Endothelial cell of umbilical vein (primary cell): ENCODE data around the gene KLF15. TPM values are rescaled to one million over a fixed set of nuclear protein-coding genes. Genes with fewer than 3 reads are reported as not detected.

ENCODE experiments used
- BruUV-seq: library from RNA; stranded (reverse); fragments of 400-500 nt; replicated peaks from 2 replicates; lab custom pipeline; 2021; lab: Mats Ljungman, UMichigan
- CTCF ChIA-PET: fragments of 300-600, 350-600 bp; sonication (Branson Sonifier 250); formaldehyde crosslinking; loops from one replicate; lab custom pipeline; 2021; ENCODE audit warnings: antibody characterized with exemption, inconsistent platforms; lab: Charles Lee
- POLR2A ChIA-PET: fragments of 300-600, 350-600 bp; sonication (Branson Sonifier 250); formaldehyde crosslinking; loops from one replicate; lab custom pipeline; 2021; ENCODE audit warnings: antibody characterized with exemption, inconsistent platforms; lab: Charles Lee
- DNase-seq: peaks from one replicate; pipeline ENCODE4 v3.0.0-alpha.2; 2011; ENCODE audit warnings: low read depth, low spot score
- FAIRE-seq: peaks from 2 replicates; lab custom pipeline; 2011; peaks lifted over from hg19 to GRCh38; lab: Jason Lieb, UNC
- H2AFZ ChIP-seq: 2 replicates; pipeline ENCODE4 v1.6.0; 2012; ENCODE audit warnings: low read depth, low read length, control low read depth, inconsistent platforms
- H3K27ac ChIP-seq: 2 replicates; pipeline ENCODE4 v1.5.1; 2011; ENCODE audit warnings: low read depth, mild to moderate bottlenecking, control low read depth, low read length, moderate library complexity; ENCODE audit not compliant: insufficient read depth
- H3K27me3 ChIP-seq, 2 experiments: 2 replicates each; pipeline versions ENCODE4 v1.6.0 to v1.6.1; 2011; ENCODE audit warnings: low read length in 2 of 2, mixed read lengths in 1 of 2; ENCODE audit not compliant: control insufficient read depth in 2 of 2, insufficient read depth in 2 of 2
- H3K36me3 ChIP-seq, 2 experiments: 2 replicates in 1 of 2; 3 replicates in 1 of 2; pipeline ENCODE4 v1.5.1; 2011; ENCODE audit warnings: low read length in 2 of 2, mild to moderate bottlenecking in 1 of 2, moderate library complexity in 1 of 2; ENCODE audit not compliant: control insufficient read depth in 2 of 2, insufficient read depth in 2 of 2; ENCODE audit errors: extremely low read depth in 1 of 2
- H3K4me1 ChIP-seq: 3 replicates; pipeline ENCODE4 v1.5.1; 2011; ENCODE audit warnings: mild to moderate bottlenecking, low read length; ENCODE audit not compliant: control insufficient read depth, insufficient read depth; ENCODE audit errors: extremely low read depth
- H3K4me2 ChIP-seq: 2 replicates; pipeline ENCODE4 v1.6.1; 2011; ENCODE audit warnings: low read length, control low read depth, mixed read lengths; ENCODE audit not compliant: insufficient read depth
- H3K4me3 ChIP-seq, 3 experiments: fragments of 200-600 bp in 1 of 3; sonication (generic), shearing (Covaris generic) in 1 of 3; replicated peaks in 1 of 3; 2 replicates each; pipeline ENCODE4 v1.5.1; 2011 to 2016; ENCODE audit warnings: control low read depth in 3 of 3, low read length in 3 of 3, mild to moderate bottlenecking in 2 of 3, inconsistent platforms in 1 of 3, low read depth in 1 of 3, moderate library complexity in 1 of 3; ENCODE audit not compliant: insufficient read depth in 1 of 3
- H3K79me2 ChIP-seq: 2 replicates; pipeline ENCODE4 v1.6.0; 2012; ENCODE audit warnings: low read length, inconsistent platforms; ENCODE audit not compliant: control insufficient read depth, insufficient read depth
- H3K9ac ChIP-seq: replicated peaks from 2 replicates; pipeline ENCODE3; 2011; ENCODE audit warnings: low read length, control low read depth; ENCODE audit not compliant: insufficient read depth; ENCODE audit errors: extremely low read depth
- H3K9me1 ChIP-seq: replicated peaks from 3 replicates; pipeline ENCODE4 v1.6.0; 2011; ENCODE audit warnings: mild to moderate bottlenecking, low read length; ENCODE audit not compliant: control insufficient read depth, insufficient read depth; ENCODE audit errors: extremely low read depth
- H3K9me3 ChIP-seq: replicated peaks from 2 replicates; pipeline ENCODE4 v1.5.1; 2012; ENCODE audit warnings: low read length, inconsistent platforms; ENCODE audit not compliant: control insufficient read depth, insufficient read depth
- H4K20me1 ChIP-seq: replicated peaks from 2 replicates; pipeline ENCODE3; 2011; ENCODE audit warnings: mild to moderate bottlenecking, low read length; ENCODE audit not compliant: control insufficient read depth, insufficient read depth; ENCODE audit errors: extremely low read depth
- CTCF ChIP-seq, 2 donors: IDR thresholded peaks; 1 replicate in 1 of 2; 2 replicates in 1 of 2; pipeline ENCODE4 v1.5.1; 2011; ENCODE audit warnings: low read length in 2 of 2, mild to moderate bottlenecking in 2 of 2, moderate library complexity in 2 of 2, control low read depth in 1 of 2, inconsistent platforms in 1 of 2, low read depth in 1 of 2; ENCODE audit not compliant: insufficient read depth in 1 of 2; ENCODE audit errors: extremely low read depth in 1 of 2
- EZH2 ChIP-seq: IDR thresholded peaks from 2 replicates; pipeline ENCODE4 v1.6.1; 2012; ENCODE audit warnings: borderline replicate concordance, low read depth, mild to moderate bottlenecking, moderate library complexity, low read length, inconsistent platforms; ENCODE audit not compliant: severe bottlenecking
- FOS ChIP-seq: IDR thresholded peaks from 2 replicates; pipeline ENCODE4 v1.6.1; 2011; ENCODE audit warnings: mild to moderate bottlenecking, low read length, moderate library complexity, borderline replicate concordance; ENCODE audit not compliant: insufficient read depth
- GATA2 ChIP-seq: IDR thresholded peaks from 2 replicates; pipeline ENCODE4 v1.7.0; 2011; ENCODE audit warnings: low read depth, mild to moderate bottlenecking, moderate library complexity, mixed read lengths, low read length; ENCODE audit not compliant: insufficient read length, insufficient read depth
- JUN ChIP-seq: IDR thresholded peaks from 2 replicates; pipeline ENCODE4 v1.6.1; 2011; ENCODE audit warnings: borderline replicate concordance, low read depth; ENCODE audit not compliant: insufficient read length, insufficient read depth
- MAX ChIP-seq: IDR thresholded peaks from 2 replicates; pipeline ENCODE4 v1.6.1; 2011; ENCODE audit not compliant: insufficient read depth, insufficient read length
- MYC ChIP-seq: IDR thresholded peaks from one replicate; pipeline ENCODE4 v1.6.1; 2011; ENCODE audit warnings: mild to moderate bottlenecking, low read depth, low read length
- POLR2A ChIP-seq: IDR thresholded peaks from 2 replicates; pipeline ENCODE4 v1.6.1; 2012; ENCODE audit warnings: low read depth, mild to moderate bottlenecking, control low read depth, low read length
- POLR2AphosphoS5 ChIP-seq: IDR thresholded peaks from 2 replicates; pipeline ENCODE4 v1.6.1; 2012; ENCODE audit warnings: low read depth, mild to moderate bottlenecking, control low read depth, low read length, moderate library complexity; ENCODE audit not compliant: insufficient read depth
- dilution Hi-C: fragments of 300-500 bp; cut with MboI; formaldehyde crosslinking; loops from one replicate; pipeline ENCODE4 v1.15.0; 2019; ENCODE audit warnings: low sequenced_read_pairs; ENCODE audit not compliant: extremely low pct_ligation_motif_present
- intact Hi-C: fragments of 100-400 bp; cut with micrococcal nuclease; formaldehyde crosslinking; loops from one replicate; pipeline ENCODE4 v1.10.0; 2022
- polyA plus RNA-seq, 4 experiments: library from polyadenylated mRNA; depleted of rRNA in 3 of 4; stranded (reverse) in 3 of 4; unstranded in 1 of 4; fragments of >200 nt; gene quantifications; 2 replicates each; pipeline versions ENCODE4 v1.2.1 to v1.2.3, GENCODE V29; 2011 to 2012; ENCODE audit warnings: missing spikeins in 1 of 4
- total RNA-seq: library from RNA; stranded (reverse); gene quantifications from 2 replicates; pipeline ENCODE4 v1.2.3, GENCODE V29; 2021

The KLF15 gene
- total and polyA plus RNA-seq, 2 donors (not counting 3 experiments of a cell fraction or from before 2014, with no cell fraction given) = 2.2 to 3.0 TPM

- POLR2A ChIA-PET = no interaction called here
- intact Hi-C loops = no loop called here
- Histone ChIP-seq H3K4me2 (no peak overlapping the region), H3K79me2 (no peaks in the 10 kb centered on the region), H3K9me1 (no peaks in the 10 kb centered on the region), H3K27ac (no peak overlapping the region), H3K9me3 (no peaks in the 10 kb centered on the region), H3K27me3 (no peaks in the 10 kb centered on the region), H3K4me1 (no peaks in the 10 kb centered on the region), H3K36me3 (no peaks in the 10 kb centered on the region), H2AFZ (no peak overlapping the region), H4K20me1 (no peaks in the 10 kb centered on the region), H3K4me3 (no peak overlapping the region), H3K9ac (no peak overlapping the region)
- CTCF ChIA-PET = interaction anchor here (0.9 to 1.1 kb wide), 2 partner anchors 121 to 169 kb away, joined by 3 read pairs; no protein-coding TSS in a partner anchor
- dilution Hi-C loops = no loop called here
- DNase-seq = no peak
- BruUV-seq = no TSS peak
- TF ChIP-seq EZH2 (no peak), GATA2 (no peak), MAX (no peak), MYC (no peak), POLR2AphosphoS5 (no peak), FOS (no peak), POLR2A (no peak), CTCF (IDR thresholded peaks at IDR 0.05; ENCODE audit: extremely low read depth in 1 of 2, insufficient read depth in 1 of 2, low read depth in 1 of 2, low read length in 2 of 2) (no peak), JUN (no peak)
- no peak for FAIRE-seq
Measured at GRCh38 chr3:126367316-126367805, 10.2 kb upstream of the KLF15 start.
